Mammary epithelial cell (primary cell): ENCODE data around the gene IQSEC1.

Source experiments
- EZH2 ChIP-seq: IDR thresholded peaks from 2 replicates; pipeline ENCODE4 v1.6.1; 2012; ENCODE audit warnings: low read length, inconsistent platforms, borderline replicate concordance
- TF ChIP-seq, protein P1 (sequence below), 2 donors: IDR thresholded peaks in 1 of 2; conservative IDR thresholded peaks in 1 of 2; 2 replicates each; pipeline ENCODE4 v1.5.1; 2011 to 2012; ENCODE audit warnings: inconsistent platforms in 2 of 2, low read length in 2 of 2, mild to moderate bottlenecking in 2 of 2, control low read depth in 1 of 2, low read depth in 1 of 2; ENCODE audit not compliant: insufficient read depth in 1 of 2; ENCODE audit errors: extremely low read depth in 1 of 2

DNA sequence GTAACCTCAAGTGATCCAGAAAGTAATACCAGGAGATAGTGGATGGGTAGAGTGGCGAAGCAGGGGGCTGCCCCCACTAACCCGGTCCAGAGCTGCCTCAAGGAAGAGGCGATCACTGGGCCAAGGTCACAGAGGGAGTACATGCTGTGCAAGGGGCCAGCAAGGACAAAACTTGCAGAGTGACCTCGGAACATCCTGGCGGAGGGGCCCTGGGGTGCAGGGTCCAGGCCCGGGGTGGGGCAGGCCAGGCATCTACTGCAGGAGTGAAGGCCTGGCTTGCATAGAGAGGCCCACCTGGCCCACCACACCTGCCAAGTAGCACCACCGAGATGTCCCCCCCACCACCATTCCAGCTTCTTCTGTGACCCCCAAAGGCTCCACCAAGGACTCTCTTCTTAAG, 17.6 kb downstream of the IQSEC1 start:
- TF ChIP-seq, protein P1, sequence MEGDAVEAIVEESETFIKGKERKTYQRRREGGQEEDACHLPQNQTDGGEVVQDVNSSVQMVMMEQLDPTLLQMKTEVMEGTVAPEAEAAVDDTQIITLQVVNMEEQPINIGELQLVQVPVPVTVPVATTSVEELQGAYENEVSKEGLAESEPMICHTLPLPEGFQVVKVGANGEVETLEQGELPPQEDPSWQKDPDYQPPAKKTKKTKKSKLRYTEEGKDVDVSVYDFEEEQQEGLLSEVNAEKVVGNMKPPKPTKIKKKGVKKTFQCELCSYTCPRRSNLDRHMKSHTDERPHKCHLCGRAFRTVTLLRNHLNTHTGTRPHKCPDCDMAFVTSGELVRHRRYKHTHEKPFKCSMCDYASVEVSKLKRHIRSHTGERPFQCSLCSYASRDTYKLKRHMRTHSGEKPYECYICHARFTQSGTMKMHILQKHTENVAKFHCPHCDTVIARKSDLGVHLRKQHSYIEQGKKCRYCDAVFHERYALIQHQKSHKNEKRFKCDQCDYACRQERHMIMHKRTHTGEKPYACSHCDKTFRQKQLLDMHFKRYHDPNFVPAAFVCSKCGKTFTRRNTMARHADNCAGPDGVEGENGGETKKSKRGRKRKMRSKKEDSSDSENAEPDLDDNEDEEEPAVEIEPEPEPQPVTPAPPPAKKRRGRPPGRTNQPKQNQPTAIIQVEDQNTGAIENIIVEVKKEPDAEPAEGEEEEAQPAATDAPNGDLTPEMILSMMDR (conservative IDR thresholded peaks at IDR 0.05 in 1 of 2, IDR thresholded peaks at IDR 0.05 in 1 of 2; ENCODE audit: extremely low read depth in 1 of 2, insufficient read depth in 1 of 2, low read depth in 1 of 2, low read length in 2 of 2), result no peak
- TF ChIP-seq EZH2, result no peak
